ENCODE data around the gene BRS3.

BRS3 gene

GRCh38 chrX:136540226-136540625 lies 52.5 kb downstream of the BRS3 start:
- no peak for TF ChIP-seq Cebpa-rat (IDR thresholded peaks at IDR 0.05)
- H3K4me1 ChIP-seq, result no peaks in the 10 kb centered on the region
- peaks cover 0 to 6% (median 0%) of the 10 kb centered on the region in 11 experiments; a peak in 4 of 22 replicates for H4K20me1 ChIP-seq
- no peak overlapping the region for H3K9ac ChIP-seq
- no peak overlapping the region for H3K4me2 ChIP-seq
- peaks cover 0 to 9% (median 0%) of the 10 kb centered on the region in 11 experiments; a peak in 1 of 22 replicates for H3K9me3 ChIP-seq (replicated peaks in 1 of 11)
- H3K27ac ChIP-seq, result no peak overlapping the region
- H3K4me3 ChIP-seq, result no peak overlapping the region
- no peaks in the 10 kb centered on the region for H3K36me3 ChIP-seq
- peaks cover 85 to 100% (median 98%) of the 10 kb centered on the region in 11 experiments for H3K27me3 ChIP-seq

DNA sequence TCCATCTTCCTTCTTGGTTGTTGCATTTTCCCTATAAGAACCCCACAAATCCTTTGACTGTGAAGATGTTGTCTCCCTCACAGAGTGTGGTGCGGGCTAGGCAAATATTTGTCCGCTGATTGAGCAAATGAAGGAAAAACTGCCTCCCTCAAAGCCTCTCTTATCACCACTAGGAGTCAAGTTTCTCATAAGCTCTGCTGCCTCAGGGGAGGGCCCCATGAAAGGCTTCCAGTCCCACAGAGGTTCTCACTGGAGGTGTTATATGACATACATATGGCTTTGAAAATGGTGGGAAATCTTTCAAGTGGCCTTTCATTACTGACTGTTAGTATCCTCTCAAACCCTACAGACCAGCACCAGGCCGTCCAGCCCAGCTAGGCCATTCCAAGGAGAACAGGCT lies 53.5 kb downstream of the BRS3 start:
- TF ChIP-seq Cebpa-rat (IDR thresholded peaks at IDR 0.05), result no peak
- peaks cover 85 to 100% (median 98%) of the 10 kb centered on the region in 11 experiments for H3K27me3 ChIP-seq
- peaks cover 0 to 6% (median 0%) of the 10 kb centered on the region in 11 experiments; a peak in 4 of 22 replicates for H4K20me1 ChIP-seq
- no peaks in the 10 kb centered on the region for H3K36me3 ChIP-seq
- no peak overlapping the region for H3K4me3 ChIP-seq
- H3K27ac ChIP-seq, result no peak overlapping the region
- H3K9ac ChIP-seq, result no peak overlapping the region
- H3K4me1 ChIP-seq, result no peaks in the 10 kb centered on the region
- peaks cover 0 to under 1% (median 0%) of the 10 kb centered on the region in 11 experiments; a peak in 1 of 22 replicates for H3K9me3 ChIP-seq (replicated peaks in 1 of 11)
- H3K4me2 ChIP-seq, result no peak overlapping the region

DNA sequence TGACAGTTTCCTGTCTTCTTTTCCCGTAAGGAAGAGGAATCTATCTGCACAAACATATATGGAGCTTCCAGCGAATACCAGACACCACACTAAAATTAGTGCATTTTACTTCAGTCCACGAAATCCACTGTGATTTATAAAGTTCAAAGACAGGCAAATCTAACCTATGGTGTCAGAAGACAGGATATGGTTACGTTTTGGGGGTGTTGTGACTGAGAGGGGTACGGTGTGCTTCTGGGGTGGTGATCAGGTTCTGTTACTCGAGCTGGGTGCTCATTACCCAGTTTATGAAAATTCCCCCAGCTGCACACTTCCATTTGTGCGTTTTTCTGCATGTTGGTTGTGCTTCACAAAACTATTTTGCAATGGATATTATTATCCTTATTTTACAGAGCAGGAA lies 54.5 kb downstream of the BRS3 start:
- H3K27me3 ChIP-seq, result peaks cover 90 to 100% (median 98%) of the 10 kb centered on the region in 11 experiments

More for the DNA sequence above, 54.5 kb downstream of the BRS3 start:
- H3K4me2 ChIP-seq, result no peak overlapping the region
- no peak overlapping the region for H3K27ac ChIP-seq
- H3K4me1 ChIP-seq, result no peaks in the 10 kb centered on the region
- no peak overlapping the region for H3K9ac ChIP-seq
- no peaks in the 10 kb centered on the region for H3K9me3 ChIP-seq (replicated peaks in 1 of 11)
- no peak for TF ChIP-seq Cebpa-rat (IDR thresholded peaks at IDR 0.05)
- no peaks in the 10 kb centered on the region for H3K36me3 ChIP-seq
- no peak overlapping the region for H3K4me3 ChIP-seq
- H4K20me1 ChIP-seq, result peaks cover 0 to 6% (median 0%) of the 10 kb centered on the region in 11 experiments; a peak in 4 of 22 replicates

Measured in BLaER1 treated with 17β-estradiol and CSF1 and Interleukin-3, amounts not matched to agents 10 nM and 100 nM (cell line).